HG03521 (cell line): Measurements from ENCODE around the gene PKNOX2.

ENCODE experiments used
- ATAC-seq: cut with Tn5 transposase; IDR thresholded peaks from one replicate; pipeline ENCODE4 v1.9.1; 2021; ENCODE audit warnings: mild to moderate bottlenecking, moderate library complexity; ENCODE audit not compliant: unreplicated experiment

Gene PKNOX2

GRCh38 chr11:125455851-125456250, 291.3 kb downstream of the PKNOX2 start:
- ATAC-seq = no peak

DNA sequence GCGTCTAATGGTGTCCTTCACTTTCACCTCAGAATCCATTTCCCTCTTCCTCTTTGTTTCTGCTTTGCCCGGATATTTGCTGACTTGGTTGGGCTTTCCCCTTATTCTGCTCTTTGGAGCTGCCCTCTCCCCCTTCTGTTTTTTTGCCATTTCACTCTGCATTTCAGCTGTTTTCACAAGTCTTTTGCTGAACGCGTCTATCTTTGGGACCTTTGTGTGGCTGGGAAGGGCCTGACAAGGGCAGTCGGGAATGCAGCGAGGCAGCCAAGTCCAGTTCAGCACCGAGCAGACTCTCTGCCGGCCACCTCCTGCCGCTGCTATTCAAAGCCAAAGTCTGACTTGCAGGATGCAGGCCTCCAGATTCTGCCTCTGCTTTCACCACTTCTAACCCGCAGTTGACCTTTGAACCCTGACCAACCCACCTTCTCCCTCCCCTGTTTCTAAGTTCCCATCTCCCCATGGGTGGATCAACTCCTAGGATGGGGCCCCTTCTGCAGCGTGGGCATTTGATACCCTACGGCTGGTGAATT, 293.3 kb downstream of the PKNOX2 start:
- no peak for ATAC-seq

DNA sequence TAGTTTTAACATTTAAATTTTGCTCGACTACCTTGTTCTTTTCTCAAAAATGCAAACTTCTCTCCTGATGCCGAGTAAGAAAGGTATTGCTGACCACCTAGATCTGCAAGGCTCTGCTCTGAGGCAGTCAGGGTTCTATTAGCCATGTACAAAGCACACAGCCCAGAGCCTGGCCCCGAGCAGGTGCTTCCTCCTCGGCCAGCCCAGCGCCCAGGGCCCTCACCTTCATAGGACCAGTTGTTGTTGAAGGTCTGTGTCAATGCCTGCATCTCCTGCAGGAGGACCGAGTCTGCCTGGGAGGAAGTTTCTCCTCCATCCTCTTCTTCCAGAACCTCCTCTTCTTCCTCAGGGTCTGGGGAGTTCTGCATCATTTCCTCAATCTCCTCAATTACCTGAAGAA, 295.7 kb downstream of the PKNOX2 start:
- no peak for ATAC-seq

- no peak for ATAC-seq
These were observed 299.2 kb downstream of the PKNOX2 start for GRCh38 chr11:125463590-125464269.

- ATAC-seq = no peak
These were observed 299.7 kb downstream of the PKNOX2 start for GRCh38 chr11:125464270-125464662.

GRCh38 chr11:125464666-125465065, 300.1 kb downstream of the PKNOX2 start:
- ATAC-seq = no peak

- no peak for ATAC-seq
These were observed 300.7 kb downstream of the PKNOX2 start for GRCh38 chr11:125465255-125465654.

- ATAC-seq = no peak
These were observed 301.1 kb downstream of the PKNOX2 start for GRCh38 chr11:125465701-125466100.

DNA sequence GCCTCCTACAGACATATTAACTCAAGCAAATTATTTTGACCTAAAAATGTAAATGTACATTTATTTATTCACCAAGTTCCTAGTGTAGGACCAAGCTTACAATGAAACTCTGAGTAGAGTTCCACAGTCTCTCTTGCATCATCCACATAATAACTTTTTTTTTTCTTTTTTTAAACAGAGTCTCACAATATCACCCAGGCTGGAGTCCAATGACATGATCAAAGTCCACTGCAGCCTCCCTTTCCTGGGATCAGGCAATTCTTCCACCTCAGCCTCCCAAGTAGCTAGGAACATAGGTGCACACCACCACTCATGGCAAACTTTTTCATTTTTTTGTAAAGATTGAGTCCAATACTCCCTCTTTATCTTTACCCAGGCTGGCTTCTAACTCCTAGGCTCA, 303.5 kb downstream of the PKNOX2 start:
- ATAC-seq = no peak

DNA sequence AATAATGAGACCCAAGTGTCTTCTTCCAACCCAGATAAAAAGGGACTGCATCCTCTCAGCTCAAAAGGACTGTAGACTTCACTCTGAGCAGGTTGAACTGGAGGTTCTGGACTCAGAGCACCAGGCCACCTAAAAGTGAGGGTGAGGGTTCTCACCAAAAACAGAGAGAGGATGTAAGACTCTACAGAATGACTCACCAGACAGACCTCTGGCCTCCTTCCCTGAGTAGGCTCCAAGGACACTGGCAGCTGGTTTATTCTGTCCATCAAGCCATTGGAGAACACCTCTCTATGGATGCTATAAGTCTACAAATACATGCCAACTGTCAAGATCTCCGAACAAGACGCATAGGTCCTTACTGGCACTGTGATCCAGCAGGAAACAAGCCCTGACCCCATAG, 304.3 kb downstream of the PKNOX2 start:
- no peak for ATAC-seq

DNA sequence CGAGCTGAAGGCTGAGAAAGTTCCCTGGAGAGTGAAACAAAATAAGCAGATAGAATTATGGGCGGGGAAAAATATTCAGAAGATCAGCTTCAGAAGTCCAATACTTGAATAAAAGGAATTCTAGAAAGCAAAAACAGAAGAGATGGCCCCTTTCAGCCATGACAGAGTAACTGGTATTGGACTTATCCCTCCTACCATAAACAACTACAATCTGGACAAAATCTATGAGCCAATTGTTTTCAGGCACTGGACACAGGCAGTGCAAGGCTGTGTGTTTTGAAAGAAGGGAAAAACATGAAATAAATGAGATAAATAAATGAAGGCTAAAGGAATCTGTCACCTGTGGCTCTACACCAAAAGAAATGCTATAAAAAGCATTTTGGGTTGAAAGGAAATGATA, 305.8 kb downstream of the PKNOX2 start:
- ATAC-seq = no peak

- ATAC-seq = no peak
These were observed 312.2 kb downstream of the PKNOX2 start for GRCh38 chr11:125476721-125477120.

- ATAC-seq = no peak
These were observed 314.6 kb downstream of the PKNOX2 start for GRCh38 chr11:125479137-125479536.

DNA sequence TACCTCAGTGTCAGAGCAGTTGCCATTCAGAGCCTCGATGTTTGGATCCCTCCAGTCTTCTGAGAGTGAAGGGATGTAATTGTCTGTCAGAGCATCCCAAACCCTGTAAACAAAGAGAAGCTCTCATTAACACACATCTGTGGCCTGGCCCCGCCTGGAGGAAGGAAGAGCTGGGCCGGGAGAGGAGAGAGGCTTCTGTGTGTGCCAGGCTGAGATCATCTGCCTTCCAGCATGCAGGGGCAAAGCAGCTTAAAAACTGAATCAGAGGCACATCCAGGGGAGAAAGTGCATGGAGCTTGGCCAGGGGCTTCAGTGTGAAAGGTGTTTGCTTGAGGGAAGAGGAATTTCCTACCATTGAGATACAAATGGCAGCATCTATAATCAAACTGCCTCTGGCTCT, 317.0 kb downstream of the PKNOX2 start:
- no peak for ATAC-seq
